HepG2 (cell line): ENCODE results near the gene TXNL4A. TPM values are rescaled to one million over a fixed set of nuclear protein-coding genes. Genes with fewer than 3 reads are reported as not detected.

Experiments used
- ELF1 ChIP-seq: sonication (generic); formaldehyde crosslinking; IDR thresholded peaks from 2 replicates; pipeline ENCODE4 v1.4.0; 2020; ENCODE audit warnings: missing genetic modification reagents
- FIP1L1 ChIP-seq: fragments of 200-400 bp; formaldehyde crosslinking; IDR thresholded peaks from 2 replicates; pipeline ENCODE4 v1.6.1; 2018; ENCODE audit warnings: low read depth, mild to moderate bottlenecking, low read length, moderate library complexity, borderline replicate concordance; ENCODE audit not compliant: insufficient read depth
- FOXJ3 ChIP-seq: sonication (generic); formaldehyde crosslinking; IDR thresholded peaks from 2 replicates; pipeline ENCODE4 v1.4.0; 2020; ENCODE audit warnings: missing genetic modification reagents, mild to moderate bottlenecking, borderline replicate concordance
- HDAC1 ChIP-seq: sonication (generic); formaldehyde crosslinking; IDR thresholded peaks from 2 replicates; pipeline ENCODE4 v1.5.1; 2020; ENCODE audit warnings: mild to moderate bottlenecking, missing genetic modification reagents
- KLF16 ChIP-seq, 2 experiments: sonication (generic) in 1 of 2; formaldehyde crosslinking in 1 of 2; IDR thresholded peaks; 2 replicates each; pipeline versions ENCODE4 v1.6.1 to v1.8.0; 2016 to 2023; ENCODE audit warnings: missing genetic modification reagents in 2 of 2, missing compliant biosample characterization in 1 of 2
- MTA1 ChIP-seq: sonication (generic); formaldehyde crosslinking; IDR thresholded peaks from 2 replicates; pipeline ENCODE4 v1.4.0; 2020; ENCODE audit warnings: missing genetic modification reagents, mild to moderate bottlenecking, borderline replicate concordance
- NFATC3 ChIP-seq: sonication (generic); formaldehyde crosslinking; IDR thresholded peaks from 2 replicates; pipeline ENCODE4 v1.5.1; 2020; ENCODE audit warnings: mild to moderate bottlenecking, missing genetic modification reagents
- NFE2 ChIP-seq: sonication (generic); formaldehyde crosslinking; IDR thresholded peaks from 2 replicates; pipeline ENCODE4 v1.4.0; 2020; ENCODE audit warnings: missing genetic modification reagents
- NFIC ChIP-seq: IDR thresholded peaks from 2 replicates; pipeline ENCODE4 v1.6.1; 2012; ENCODE audit warnings: mild to moderate bottlenecking, low read length, inconsistent platforms
- NFKB2 ChIP-seq: sonication (generic); formaldehyde crosslinking; IDR thresholded peaks from 2 replicates; pipeline ENCODE4 v1.4.0; 2020; ENCODE audit warnings: missing genetic modification reagents, borderline replicate concordance
- RXRA ChIP-seq: sonication (generic); formaldehyde crosslinking; IDR thresholded peaks from 2 replicates; pipeline ENCODE4 v1.5.1; 2020; ENCODE audit warnings: missing genetic modification reagents
- ZFX ChIP-seq: sonication (generic); formaldehyde crosslinking; IDR thresholded peaks from 2 replicates; pipeline ENCODE4 v1.4.0; 2020; ENCODE audit warnings: mild to moderate bottlenecking, low read depth, missing genetic modification reagents, moderate library complexity
- ZNF101 ChIP-seq: sonication (generic); formaldehyde crosslinking; IDR thresholded peaks from 2 replicates; pipeline ENCODE4 v1.4.0; 2020; ENCODE audit warnings: mild to moderate bottlenecking, low read depth, missing genetic modification reagents, borderline replicate concordance
- ZNF205 ChIP-seq: IDR thresholded peaks from 2 replicates; pipeline ENCODE4 v1.6.1; 2018; ENCODE audit warnings: missing biosample characterization, missing genetic modification reagents
- ZNF292 ChIP-seq: sonication (generic); formaldehyde crosslinking; IDR thresholded peaks from 2 replicates; pipeline ENCODE4 v1.8.1; 2022; ENCODE audit warnings: mild to moderate bottlenecking, low read depth, missing genetic modification reagents, borderline replicate concordance
- ZNF629 ChIP-seq: sonication (generic); formaldehyde crosslinking; conservative IDR thresholded peaks from 2 replicates; pipeline ENCODE4 v1.5.0; 2020; ENCODE audit warnings: missing genetic modification reagents
- ZNF670 ChIP-seq: sonication (generic); formaldehyde crosslinking; IDR thresholded peaks from 2 replicates; pipeline ENCODE4 v1.8.0; 2022; ENCODE audit warnings: mild to moderate bottlenecking, missing genetic modification reagents, borderline replicate concordance
- ZNF674 ChIP-seq: sonication (generic); formaldehyde crosslinking; IDR thresholded peaks from 2 replicates; pipeline ENCODE4 v1.5.0; 2020; ENCODE audit warnings: low read depth, mild to moderate bottlenecking, missing genetic modification reagents
- ZNF816 ChIP-seq: sonication (generic); formaldehyde crosslinking; IDR thresholded peaks from 2 replicates; pipeline ENCODE4 v1.8.0; 2022; ENCODE audit warnings: missing genetic modification reagents, mild to moderate bottlenecking, borderline replicate concordance
- ZSCAN21 ChIP-seq: sonication (generic); formaldehyde crosslinking; IDR thresholded peaks from 2 replicates; pipeline ENCODE4 v1.8.0; 2022; ENCODE audit warnings: mild to moderate bottlenecking, missing genetic modification reagents, moderate library complexity, borderline replicate concordance
- polyA plus RNA-seq, 8 experiments: library from polyadenylated mRNA; depleted of rRNA in 3 of 8; stranded (reverse) in 7 of 8; unstranded in 1 of 8; fragments of >200 nt; fragmentation: Illumina TruSeq in 4 of 8; extraction: Trizol in 4 of 8; gene quantifications; 2 replicates each; pipeline versions ENCODE4 v1.2.1 to v1.2.3, GENCODE V29; 2011 to 2016; ENCODE audit warnings: low read depth in 4 of 8, missing spikeins in 1 of 8, mixed read lengths in 1 of 8; ENCODE audit not compliant: insufficient read depth in 1 of 8
- total RNA-seq, 5 experiments: library from RNA; depleted of rRNA; stranded (reverse); fragments of >200 nt; fragmentation: Illumina TruSeq; extraction: Trizol; gene quantifications; 2 replicates each; pipeline ENCODE4 v1.2.3, GENCODE V29; 2016; ENCODE audit warnings: low read depth in 1 of 5
- TF ChIP-seq, protein P1 (sequence below): sonication (generic); IDR thresholded peaks from 2 replicates; pipeline ENCODE4 v1.6.1; 2016; ENCODE audit warnings: low read depth, borderline replicate concordance
- TF ChIP-seq, protein P2 (sequence below): sonication (generic); formaldehyde crosslinking; IDR thresholded peaks from 2 replicates; pipeline ENCODE4 v1.4.0; 2020; ENCODE audit warnings: missing genetic modification reagents, borderline replicate concordance
- TF ChIP-seq, protein P3 (sequence below): sonication (generic); formaldehyde crosslinking; conservative IDR thresholded peaks from 2 replicates; pipeline ENCODE4 v1.4.0; 2020; ENCODE audit warnings: missing genetic modification reagents

TXNL4A gene
- total and polyA plus RNA-seq, 2 of the 13 experiments (the other 11 are each of a cell fraction or from before 2014, with no cell fraction given) = 172 to 202 TPM

DNA sequence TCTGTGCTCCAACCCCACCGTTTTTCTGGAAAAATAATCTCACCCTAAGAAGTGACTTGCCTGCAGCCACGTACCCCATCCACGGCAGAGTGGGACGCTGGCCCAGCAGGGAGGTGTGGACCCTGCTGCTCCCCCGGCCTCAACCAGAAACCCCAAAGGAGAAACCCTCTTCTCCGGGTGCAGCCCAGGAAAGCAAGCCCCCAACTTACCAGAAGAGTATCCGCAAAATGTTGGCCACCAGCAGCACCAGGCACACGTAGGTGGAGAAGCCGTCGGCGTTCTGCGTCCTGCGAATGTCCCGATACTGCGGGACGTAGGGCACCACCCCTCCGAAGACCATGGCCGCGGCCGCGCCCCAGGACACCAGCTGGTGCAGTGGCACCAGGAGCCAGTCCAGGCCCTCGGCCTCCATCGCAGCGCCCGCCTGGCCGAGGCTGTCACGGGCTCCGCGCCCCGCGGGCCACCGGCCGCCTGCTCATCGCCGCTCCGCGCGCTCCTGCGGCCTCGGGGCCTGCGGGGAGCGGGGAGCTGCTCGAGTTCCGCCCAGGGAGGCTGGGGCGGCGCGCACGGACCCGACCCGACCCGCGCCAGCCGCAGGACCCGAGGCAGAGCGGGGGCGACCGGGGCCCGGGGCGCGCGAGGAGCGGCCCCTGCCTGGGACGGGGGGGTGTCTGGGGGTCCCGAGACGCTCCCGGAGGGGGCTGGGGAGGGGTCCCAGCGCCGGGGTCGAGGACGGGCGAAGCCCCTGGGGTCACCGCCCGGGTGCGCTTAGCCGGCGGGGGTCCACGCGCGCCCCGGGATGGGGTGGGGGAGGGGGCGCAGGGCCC lies 37.6 kb downstream of the TXNL4A start (continued):
- TF ChIP-seq ZNF816 (CRISPR knock-in tag) = no peak; the same call in 1 of the 2 replicates
- TF ChIP-seq ZNF674 (CRISPR knock-in tag) = no peak; the same call in 1 of the 2 replicates
- TF ChIP-seq NFKB2 (CRISPR knock-in tag) = no peak
- TF ChIP-seq, protein P1, sequence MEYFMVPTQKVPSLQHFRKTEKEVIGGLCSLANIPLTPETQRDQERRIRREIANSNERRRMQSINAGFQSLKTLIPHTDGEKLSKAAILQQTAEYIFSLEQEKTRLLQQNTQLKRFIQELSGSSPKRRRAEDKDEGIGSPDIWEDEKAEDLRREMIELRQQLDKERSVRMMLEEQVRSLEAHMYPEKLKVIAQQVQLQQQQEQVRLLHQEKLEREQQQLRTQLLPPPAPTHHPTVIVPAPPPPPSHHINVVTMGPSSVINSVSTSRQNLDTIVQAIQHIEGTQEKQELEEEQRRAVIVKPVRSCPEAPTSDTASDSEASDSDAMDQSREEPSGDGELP = peak; percentile 23; the same call in 1 of the 2 replicates
- TF ChIP-seq, protein P2, sequence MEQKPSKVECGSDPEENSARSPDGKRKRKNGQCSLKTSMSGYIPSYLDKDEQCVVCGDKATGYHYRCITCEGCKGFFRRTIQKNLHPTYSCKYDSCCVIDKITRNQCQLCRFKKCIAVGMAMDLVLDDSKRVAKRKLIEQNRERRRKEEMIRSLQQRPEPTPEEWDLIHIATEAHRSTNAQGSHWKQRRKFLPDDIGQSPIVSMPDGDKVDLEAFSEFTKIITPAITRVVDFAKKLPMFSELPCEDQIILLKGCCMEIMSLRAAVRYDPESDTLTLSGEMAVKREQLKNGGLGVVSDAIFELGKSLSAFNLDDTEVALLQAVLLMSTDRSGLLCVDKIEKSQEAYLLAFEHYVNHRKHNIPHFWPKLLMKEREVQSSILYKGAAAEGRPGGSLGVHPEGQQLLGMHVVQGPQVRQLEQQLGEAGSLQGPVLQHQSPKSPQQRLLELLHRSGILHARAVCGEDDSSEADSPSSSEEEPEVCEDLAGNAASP (CRISPR knock-in tag) = no peak
- no peak for TF ChIP-seq ZNF205
- no peak for TF ChIP-seq NFATC3
- no peak for TF ChIP-seq NFIC
- no peak for TF ChIP-seq ZNF292 (CRISPR knock-in tag)
- no peak for TF ChIP-seq NFE2
- no peak for TF ChIP-seq FIP1L1
- TF ChIP-seq ZSCAN21 = peak; percentile 46; the same call in 1 of the 2 replicates
- TF ChIP-seq ELF1 = no peak
- TF ChIP-seq ZFX (CRISPR knock-in tag) = peak; percentile 56; the same call in 1 of the 2 replicates
- TF ChIP-seq, protein P3, sequence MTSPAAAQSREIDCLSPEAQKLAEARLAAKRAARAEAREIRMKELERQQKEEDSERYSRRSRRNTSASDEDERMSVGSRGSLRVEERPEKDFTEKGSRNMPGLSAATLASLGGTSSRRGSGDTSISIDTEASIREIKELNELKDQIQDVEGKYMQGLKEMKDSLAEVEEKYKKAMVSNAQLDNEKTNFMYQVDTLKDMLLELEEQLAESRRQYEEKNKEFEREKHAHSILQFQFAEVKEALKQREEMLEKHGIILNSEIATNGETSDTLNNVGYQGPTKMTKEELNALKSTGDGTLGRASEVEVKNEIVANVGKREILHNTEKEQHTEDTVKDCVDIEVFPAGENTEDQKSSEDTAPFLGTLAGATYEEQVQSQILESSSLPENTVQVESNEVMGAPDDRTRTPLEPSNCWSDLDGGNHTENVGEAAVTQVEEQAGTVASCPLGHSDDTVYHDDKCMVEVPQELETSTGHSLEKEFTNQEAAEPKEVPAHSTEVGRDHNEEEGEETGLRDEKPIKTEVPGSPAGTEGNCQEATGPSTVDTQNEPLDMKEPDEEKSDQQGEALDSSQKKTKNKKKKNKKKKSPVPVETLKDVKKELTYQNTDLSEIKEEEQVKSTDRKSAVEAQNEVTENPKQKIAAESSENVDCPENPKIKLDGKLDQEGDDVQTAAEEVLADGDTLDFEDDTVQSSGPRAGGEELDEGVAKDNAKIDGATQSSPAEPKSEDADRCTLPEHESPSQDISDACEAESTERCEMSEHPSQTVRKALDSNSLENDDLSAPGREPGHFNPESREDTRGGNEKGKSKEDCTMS (CRISPR knock-in tag) = no peak
- TF ChIP-seq ZNF629 (CRISPR knock-in tag) = no peak
- TF ChIP-seq HDAC1 (CRISPR knock-in tag) = 0 out of 2 replicates have a peak, but pooled peaks have one; percentile 2
- no peak for TF ChIP-seq ZNF101 (CRISPR knock-in tag)
- TF ChIP-seq FOXJ3 (CRISPR knock-in tag) = no peak
- TF ChIP-seq RXRA (CRISPR knock-in tag) = no peak
- TF ChIP-seq ZNF670 (CRISPR knock-in tag) = no peak
- TF ChIP-seq MTA1 (CRISPR knock-in tag) = no peak
- no peak for TF ChIP-seq KLF16 (CRISPR knock-in tag; IDR thresholded peaks at IDR 0.05)
